WTC11 (cell line): Measurements from ENCODE around the gene LSM12. TPM values are rescaled to one million over a fixed set of nuclear protein-coding genes. Genes with fewer than 3 reads are reported as not detected.

ENCODE experiments used
- ATAC-seq: fragments of 200-7000 bp; cut with Tn5 transposase; 2 replicates; pipeline ENCODE4 v1.10.0; 2021; ENCODE audit warnings: mild to moderate bottlenecking, moderate library complexity
- CTCF ChIA-PET: fragments of 300-600 bp; sonication (Branson Sonifier 250); formaldehyde crosslinking; loops from one replicate; lab custom pipeline; 2021; ENCODE audit warnings: antibody characterized with exemption; lab: Charles Lee
- POLR2A ChIA-PET: fragments of 350-600 bp; sonication (Branson Sonifier 250); formaldehyde crosslinking; loops from one replicate; lab custom pipeline; 2021; ENCODE audit warnings: antibody characterized with exemption; lab: Charles Lee
- DNase-seq: peaks from one replicate; pipeline ENCODE4 v3.0.0; 2021; ENCODE audit warnings: low spot score
- H3K27ac Mint-ChIP-seq: 2 replicates; pipeline ENCODE4 v1.8.0; 2021; ENCODE audit warnings: mixed read lengths
- H3K27me3 Mint-ChIP-seq: 2 replicates; pipeline ENCODE4 v1.8.0; 2021; ENCODE audit warnings: low read depth, mild to moderate bottlenecking, moderate library complexity, mixed read lengths
- H3K36me3 Mint-ChIP-seq: 2 replicates; pipeline ENCODE4 v1.8.0; 2021; ENCODE audit warnings: mixed read lengths
- H3K4me1 Mint-ChIP-seq: 2 replicates; pipeline ENCODE4 v1.8.0; 2022; ENCODE audit warnings: mixed read lengths
- H3K4me3 Mint-ChIP-seq: 2 replicates; pipeline ENCODE4 v1.8.0; 2021; ENCODE audit warnings: mild to moderate bottlenecking, moderate library complexity, mixed read lengths
- H3K9me3 Mint-ChIP-seq: 2 replicates; pipeline ENCODE4 v1.8.0; 2021; ENCODE audit warnings: mixed read lengths
- CBFB ChIP-seq: sonication (generic); formaldehyde crosslinking; IDR thresholded peaks from 2 replicates; pipeline ENCODE4 v1.8.1; 2022; ENCODE audit warnings: mild to moderate bottlenecking, low read depth, missing genetic modification reagents
- CREB1 ChIP-seq: sonication (generic); formaldehyde crosslinking; IDR thresholded peaks from 2 replicates; pipeline ENCODE4 v1.8.0; 2023; ENCODE audit warnings: mild to moderate bottlenecking, missing genetic modification reagents
- CREM ChIP-seq: sonication (generic); formaldehyde crosslinking; IDR thresholded peaks from 2 replicates; pipeline ENCODE4 v1.8.1; 2022; ENCODE audit warnings: mild to moderate bottlenecking, missing genetic modification reagents, moderate library complexity
- FOXJ3 ChIP-seq: sonication (generic); formaldehyde crosslinking; IDR thresholded peaks from 2 replicates; pipeline ENCODE4 v1.9.0; 2021; ENCODE audit warnings: missing genetic modification reagents, mild to moderate bottlenecking, borderline replicate concordance
- FOXK1 ChIP-seq: sonication (generic); formaldehyde crosslinking; IDR thresholded peaks from 2 replicates; pipeline ENCODE4 v1.8.0; 2022; ENCODE audit warnings: mild to moderate bottlenecking, moderate library complexity, missing genetic modification reagents
- FOXP1 ChIP-seq: sonication (generic); formaldehyde crosslinking; IDR thresholded peaks from 2 replicates; pipeline ENCODE4 v1.8.0; 2022; ENCODE audit warnings: missing genetic modification reagents, mild to moderate bottlenecking, moderate library complexity, borderline replicate concordance
- IRF2 ChIP-seq: sonication (generic); formaldehyde crosslinking; IDR thresholded peaks from 2 replicates; pipeline ENCODE4 v1.8.0; 2022; ENCODE audit warnings: low read depth, missing genetic modification reagents, borderline replicate concordance
- NFE2L1 ChIP-seq: sonication (generic); formaldehyde crosslinking; IDR thresholded peaks from 2 replicates; pipeline ENCODE4 v1.8.1; 2023; ENCODE audit warnings: missing genetic modification reagents
- NR1H2 ChIP-seq: sonication (generic); formaldehyde crosslinking; IDR thresholded peaks from 2 replicates; pipeline ENCODE4 v1.9.0; 2021; ENCODE audit warnings: mild to moderate bottlenecking, moderate library complexity, missing genetic modification reagents
- NR2C2 ChIP-seq: sonication (generic); formaldehyde crosslinking; IDR thresholded peaks from 2 replicates; pipeline ENCODE4 v1.8.0; 2022; ENCODE audit warnings: mild to moderate bottlenecking, missing genetic modification reagents
- SMAD3 ChIP-seq: sonication (generic); formaldehyde crosslinking; IDR thresholded peaks from 2 replicates; pipeline ENCODE4 v1.8.0; 2022; ENCODE audit warnings: missing genetic modification reagents, mild to moderate bottlenecking, borderline replicate concordance
- SOX15 ChIP-seq: fragments of 250-450 bp; sonication (Bioruptor Pico); IDR thresholded peaks from 2 replicates; pipeline ENCODE4 v1.9.0; 2021; ENCODE audit warnings: mild to moderate bottlenecking
- SP1 ChIP-seq: sonication (generic); formaldehyde crosslinking; conservative IDR thresholded peaks from 2 replicates; pipeline ENCODE4 v1.8.1; 2022; ENCODE audit warnings: missing genetic modification reagents
- TEAD4 ChIP-seq: sonication (generic); formaldehyde crosslinking; IDR thresholded peaks from 2 replicates; pipeline ENCODE4 v1.8.0; 2022; ENCODE audit warnings: mild to moderate bottlenecking, missing genetic modification reagents
- ZBTB21 ChIP-seq: sonication (generic); formaldehyde crosslinking; IDR thresholded peaks from 2 replicates; pipeline ENCODE4 v1.8.1; 2023; ENCODE audit warnings: mild to moderate bottlenecking, missing genetic modification reagents, borderline replicate concordance
- ZNF396 ChIP-seq: fragments of 250-450 bp; sonication (Bioruptor Pico); IDR thresholded peaks from 2 replicates; pipeline ENCODE4 v1.8.0; 2021; ENCODE audit warnings: mild to moderate bottlenecking, moderate library complexity, borderline replicate concordance
- total RNA-seq: library from RNA; stranded (reverse); gene quantifications from 3 replicates; pipeline ENCODE4 v1.2.3, GENCODE V29; 2021
- TF ChIP-seq, protein P1 (sequence below): sonication (generic); formaldehyde crosslinking; IDR thresholded peaks from 2 replicates; pipeline ENCODE4 v1.8.1; 2023; ENCODE audit warnings: mild to moderate bottlenecking, missing genetic modification reagents, moderate library complexity
- TF ChIP-seq, protein P2 (sequence below): sonication (generic); formaldehyde crosslinking; IDR thresholded peaks from 2 replicates; pipeline ENCODE4 v1.8.0; 2022; ENCODE audit warnings: mild to moderate bottlenecking, missing genetic modification reagents
- TF ChIP-seq, protein P3 (sequence below): sonication (generic); formaldehyde crosslinking; IDR thresholded peaks from 2 replicates; pipeline ENCODE4 v1.8.1; 2023; ENCODE audit warnings: mild to moderate bottlenecking, missing genetic modification reagents, moderate library complexity
- TF ChIP-seq, protein P4 (sequence below): fragments of 250-450 bp; sonication (Bioruptor Pico); IDR thresholded peaks from 2 replicates; pipeline ENCODE4 v1.8.0; 2021; ENCODE audit warnings: mild to moderate bottlenecking
- TF ChIP-seq, protein P5 (sequence below): fragments of 200-600 bp; IDR thresholded peaks from 2 replicates; pipeline ENCODE4 v1.8.0; 2022; ENCODE audit warnings: antibody characterized with exemption
- TF ChIP-seq, protein P6 (sequence below): sonication (generic); formaldehyde crosslinking; IDR thresholded peaks from 2 replicates; pipeline ENCODE4 v1.8.1; 2022; ENCODE audit warnings: mild to moderate bottlenecking, missing genetic modification reagents, moderate library complexity, borderline replicate concordance
- TF ChIP-seq, protein P7 (sequence below): sonication (generic); formaldehyde crosslinking; IDR thresholded peaks from 2 replicates; pipeline ENCODE4 v1.8.1; 2023; ENCODE audit warnings: mild to moderate bottlenecking, missing genetic modification reagents

The LSM12 gene
- total RNA-seq, 1 experiment from 2014 or later, result 102 TPM

DNA sequence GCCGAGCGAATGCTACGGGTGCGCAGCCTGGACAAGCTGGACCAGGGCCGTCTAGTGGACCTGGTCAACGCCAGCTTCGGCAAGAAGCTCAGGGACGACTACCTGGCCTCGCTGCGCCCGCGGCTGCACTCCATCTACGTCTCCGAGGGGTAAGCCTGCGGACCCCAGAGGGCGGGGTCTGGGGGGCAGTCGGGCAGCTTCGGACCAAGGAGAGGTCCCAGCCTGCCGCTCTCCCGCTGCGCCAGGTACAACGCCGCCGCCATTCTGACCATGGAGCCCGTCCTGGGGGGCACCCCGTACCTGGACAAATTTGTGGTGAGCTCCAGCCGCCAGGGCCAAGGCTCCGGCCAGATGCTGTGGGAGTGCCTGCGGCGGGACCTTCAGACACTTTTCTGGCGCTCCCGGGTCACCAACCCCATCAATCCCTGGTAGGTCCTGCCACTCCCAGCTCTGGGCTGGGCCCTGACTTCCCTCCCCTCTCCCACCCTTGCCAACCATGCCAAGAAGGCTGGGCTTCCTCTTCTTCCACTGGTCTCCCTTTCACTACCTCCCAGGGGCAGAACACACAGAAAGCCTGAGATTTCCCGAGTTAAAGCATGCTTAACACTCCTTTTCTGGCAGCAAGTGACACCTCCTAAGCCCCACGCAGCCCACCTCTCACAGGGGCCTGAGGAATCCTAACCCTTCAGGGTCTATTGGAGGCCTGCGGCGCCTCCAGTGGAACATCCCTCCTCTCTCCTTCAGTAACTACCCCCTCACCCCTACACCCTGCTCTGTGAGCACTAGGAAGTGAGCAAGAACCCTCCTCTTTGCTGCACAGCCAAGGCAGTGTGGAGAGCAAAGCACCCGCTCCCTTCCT is 58.9 kb downstream of the LSM12 start:
- Mint-ChIP-seq H3K4me3 (peak overlapping the region; percentile 92), H3K36me3 (peaks cover 10% of the 10 kb centered on the region; the same call in 1 of the 2 replicates), H3K27me3 (peaks cover 23% of the 10 kb centered on the region), H3K27ac (peak overlapping the region; percentile 72; the same call in 1 of the 2 replicates), H3K9me3 (no peaks in the 10 kb centered on the region), H3K4me1 (peaks cover 17% of the 10 kb centered on the region)
- POLR2A ChIA-PET, result interaction anchor here (1.4 kb wide), 1 partner anchor 215 kb away, joined by 3 read pairs; no protein-coding TSS in a partner anchor
- DNase-seq (no peak), ATAC-seq (peak; percentile 0)
- TF ChIP-seq, protein P1, sequence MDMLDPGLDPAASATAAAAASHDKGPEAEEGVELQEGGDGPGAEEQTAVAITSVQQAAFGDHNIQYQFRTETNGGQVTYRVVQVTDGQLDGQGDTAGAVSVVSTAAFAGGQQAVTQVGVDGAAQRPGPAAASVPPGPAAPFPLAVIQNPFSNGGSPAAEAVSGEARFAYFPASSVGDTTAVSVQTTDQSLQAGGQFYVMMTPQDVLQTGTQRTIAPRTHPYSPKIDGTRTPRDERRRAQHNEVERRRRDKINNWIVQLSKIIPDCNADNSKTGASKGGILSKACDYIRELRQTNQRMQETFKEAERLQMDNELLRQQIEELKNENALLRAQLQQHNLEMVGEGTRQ (CRISPR knock-in tag), result peak; percentile 15; the same call in 1 of the 2 replicates
- TF ChIP-seq SMAD3 (CRISPR knock-in tag), result 0 out of 2 replicates have a peak, but pooled peaks have one; percentile 27
- TF ChIP-seq CREM, result peak; percentile 48; the same call in 1 of the 2 replicates
- 0 out of 2 replicates have a peak, but pooled peaks have one; percentile 34 for TF ChIP-seq CBFB
- TF ChIP-seq, protein P2, sequence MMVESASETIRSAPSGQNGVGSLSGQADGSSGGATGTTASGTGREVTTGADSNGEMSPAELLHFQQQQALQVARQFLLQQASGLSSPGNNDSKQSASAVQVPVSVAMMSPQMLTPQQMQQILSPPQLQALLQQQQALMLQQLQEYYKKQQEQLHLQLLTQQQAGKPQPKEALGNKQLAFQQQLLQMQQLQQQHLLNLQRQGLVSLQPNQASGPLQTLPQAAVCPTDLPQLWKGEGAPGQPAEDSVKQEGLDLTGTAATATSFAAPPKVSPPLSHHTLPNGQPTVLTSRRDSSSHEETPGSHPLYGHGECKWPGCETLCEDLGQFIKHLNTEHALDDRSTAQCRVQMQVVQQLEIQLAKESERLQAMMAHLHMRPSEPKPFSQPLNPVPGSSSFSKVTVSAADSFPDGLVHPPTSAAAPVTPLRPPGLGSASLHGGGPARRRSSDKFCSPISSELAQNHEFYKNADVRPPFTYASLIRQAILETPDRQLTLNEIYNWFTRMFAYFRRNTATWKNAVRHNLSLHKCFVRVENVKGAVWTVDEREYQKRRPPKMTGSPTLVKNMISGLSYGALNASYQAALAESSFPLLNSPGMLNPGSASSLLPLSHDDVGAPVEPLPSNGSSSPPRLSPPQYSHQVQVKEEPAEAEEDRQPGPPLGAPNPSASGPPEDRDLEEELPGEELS (CRISPR knock-in tag), result no peak
- CTCF ChIA-PET, result interaction anchor here (0.7 to 7.0 kb wide), 22 partner anchors 10 to 338 kb away, joined by 3 to 74 read pairs (median 7); partner anchors contain the start of genes GRN, HDAC5, MPP2 and PPY

DNA sequence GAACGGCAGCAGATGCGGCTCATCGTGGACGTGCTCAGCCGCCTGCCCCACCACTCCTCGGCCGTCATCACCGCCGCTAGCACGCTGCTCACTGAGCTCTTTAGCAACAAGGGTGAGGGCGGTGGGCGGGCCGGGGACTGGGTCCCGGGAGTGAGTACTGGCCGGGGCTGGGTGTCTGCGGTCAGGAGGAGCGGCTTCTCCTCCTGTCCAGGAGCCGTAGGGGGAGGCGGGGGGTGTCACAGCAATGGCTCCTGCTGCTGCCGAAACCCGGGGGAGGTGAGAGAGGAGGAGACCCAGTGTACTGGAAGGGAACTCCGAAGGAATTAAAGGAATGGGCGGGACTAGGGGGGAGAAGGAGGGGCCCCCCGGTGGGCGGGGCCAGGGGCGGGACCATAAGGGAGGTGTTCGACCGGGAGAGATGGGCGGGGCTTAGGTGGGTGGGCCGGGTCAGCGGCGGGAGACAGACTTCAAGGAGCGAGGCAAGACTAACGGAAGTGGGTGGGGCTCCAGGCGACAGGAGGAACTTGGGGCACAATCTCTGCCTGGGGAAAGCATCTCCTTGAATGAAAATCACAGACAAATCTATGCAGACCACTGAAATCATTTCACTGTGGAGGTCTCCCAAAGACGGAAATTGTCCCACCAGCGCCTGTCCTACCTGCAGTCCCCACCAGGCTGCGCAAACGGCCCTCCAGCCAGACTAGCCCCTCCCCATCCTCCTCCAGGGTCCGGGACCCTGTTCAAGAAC is 59.7 kb downstream of the LSM12 start:
- ATAC-seq, result peak; percentile 62
- POLR2A ChIA-PET, result interaction anchor here (0.6 to 1.5 kb wide), 6 partner anchors 12 to 216 kb away, joined by 3 to 4 read pairs (median 3); no protein-coding TSS in a partner anchor
- Mint-ChIP-seq H3K36me3 (peaks cover 10% of the 10 kb centered on the region; the same call in 1 of the 2 replicates), H3K27ac (peak overlapping the region; percentile 83), H3K27me3 (peaks cover 23% of the 10 kb centered on the region), H3K4me1 (peaks cover 17% of the 10 kb centered on the region), H3K9me3 (no peaks in the 10 kb centered on the region), H3K4me3 (peak overlapping the region; percentile 92)
- peak; percentile 100 for DNase-seq
- CTCF ChIA-PET, result interaction anchor here (0.5 to 7.0 kb wide), 32 partner anchors 20 to 339 kb away, joined by 3 to 74 read pairs (median 4); partner anchors contain the start of genes GRN, HDAC5, MPP2 and PPY
- TF ChIP-seq FOXP1 (CRISPR knock-in tag), result no peak
- TF ChIP-seq NR1H2 (CRISPR knock-in tag), result no peak
- TF ChIP-seq, protein P3, sequence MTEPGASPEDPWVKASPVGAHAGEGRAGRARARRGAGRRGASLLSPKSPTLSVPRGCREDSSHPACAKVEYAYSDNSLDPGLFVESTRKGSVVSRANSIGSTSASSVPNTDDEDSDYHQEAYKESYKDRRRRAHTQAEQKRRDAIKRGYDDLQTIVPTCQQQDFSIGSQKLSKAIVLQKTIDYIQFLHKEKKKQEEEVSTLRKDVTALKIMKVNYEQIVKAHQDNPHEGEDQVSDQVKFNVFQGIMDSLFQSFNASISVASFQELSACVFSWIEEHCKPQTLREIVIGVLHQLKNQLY, result no peak
- TF ChIP-seq, protein P4, sequence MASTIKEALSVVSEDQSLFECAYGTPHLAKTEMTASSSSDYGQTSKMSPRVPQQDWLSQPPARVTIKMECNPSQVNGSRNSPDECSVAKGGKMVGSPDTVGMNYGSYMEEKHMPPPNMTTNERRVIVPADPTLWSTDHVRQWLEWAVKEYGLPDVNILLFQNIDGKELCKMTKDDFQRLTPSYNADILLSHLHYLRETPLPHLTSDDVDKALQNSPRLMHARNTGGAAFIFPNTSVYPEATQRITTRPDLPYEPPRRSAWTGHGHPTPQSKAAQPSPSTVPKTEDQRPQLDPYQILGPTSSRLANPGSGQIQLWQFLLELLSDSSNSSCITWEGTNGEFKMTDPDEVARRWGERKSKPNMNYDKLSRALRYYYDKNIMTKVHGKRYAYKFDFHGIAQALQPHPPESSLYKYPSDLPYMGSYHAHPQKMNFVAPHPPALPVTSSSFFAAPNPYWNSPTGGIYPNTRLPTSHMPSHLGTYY (CRISPR knock-in tag), result no peak
- TF ChIP-seq, protein P5, sequence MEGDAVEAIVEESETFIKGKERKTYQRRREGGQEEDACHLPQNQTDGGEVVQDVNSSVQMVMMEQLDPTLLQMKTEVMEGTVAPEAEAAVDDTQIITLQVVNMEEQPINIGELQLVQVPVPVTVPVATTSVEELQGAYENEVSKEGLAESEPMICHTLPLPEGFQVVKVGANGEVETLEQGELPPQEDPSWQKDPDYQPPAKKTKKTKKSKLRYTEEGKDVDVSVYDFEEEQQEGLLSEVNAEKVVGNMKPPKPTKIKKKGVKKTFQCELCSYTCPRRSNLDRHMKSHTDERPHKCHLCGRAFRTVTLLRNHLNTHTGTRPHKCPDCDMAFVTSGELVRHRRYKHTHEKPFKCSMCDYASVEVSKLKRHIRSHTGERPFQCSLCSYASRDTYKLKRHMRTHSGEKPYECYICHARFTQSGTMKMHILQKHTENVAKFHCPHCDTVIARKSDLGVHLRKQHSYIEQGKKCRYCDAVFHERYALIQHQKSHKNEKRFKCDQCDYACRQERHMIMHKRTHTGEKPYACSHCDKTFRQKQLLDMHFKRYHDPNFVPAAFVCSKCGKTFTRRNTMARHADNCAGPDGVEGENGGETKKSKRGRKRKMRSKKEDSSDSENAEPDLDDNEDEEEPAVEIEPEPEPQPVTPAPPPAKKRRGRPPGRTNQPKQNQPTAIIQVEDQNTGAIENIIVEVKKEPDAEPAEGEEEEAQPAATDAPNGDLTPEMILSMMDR, result peak; percentile 50
- TF ChIP-seq NFE2L1, result no peak
- TF ChIP-seq NR2C2 (CRISPR knock-in tag), result no peak
- TF ChIP-seq SP1 (CRISPR knock-in tag), result peak; percentile 43; the same call in 1 of the 2 replicates
- no peak for TF ChIP-seq IRF2
- no peak for TF ChIP-seq SOX15 (CRISPR knock-in tag)
- TF ChIP-seq FOXK1 (CRISPR knock-in tag), result peak; percentile 62; the same call in 1 of the 2 replicates
- no peak for TF ChIP-seq ZNF396
- TF ChIP-seq, protein P6, sequence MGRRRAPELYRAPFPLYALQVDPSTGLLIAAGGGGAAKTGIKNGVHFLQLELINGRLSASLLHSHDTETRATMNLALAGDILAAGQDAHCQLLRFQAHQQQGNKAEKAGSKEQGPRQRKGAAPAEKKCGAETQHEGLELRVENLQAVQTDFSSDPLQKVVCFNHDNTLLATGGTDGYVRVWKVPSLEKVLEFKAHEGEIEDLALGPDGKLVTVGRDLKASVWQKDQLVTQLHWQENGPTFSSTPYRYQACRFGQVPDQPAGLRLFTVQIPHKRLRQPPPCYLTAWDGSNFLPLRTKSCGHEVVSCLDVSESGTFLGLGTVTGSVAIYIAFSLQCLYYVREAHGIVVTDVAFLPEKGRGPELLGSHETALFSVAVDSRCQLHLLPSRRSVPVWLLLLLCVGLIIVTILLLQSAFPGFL (CRISPR knock-in tag), result no peak
- no peak for TF ChIP-seq TEAD4 (CRISPR knock-in tag)
- TF ChIP-seq FOXJ3 (CRISPR knock-in tag), result no peak
- no peak for TF ChIP-seq CREB1 (CRISPR knock-in tag)
- TF ChIP-seq, protein P7, sequence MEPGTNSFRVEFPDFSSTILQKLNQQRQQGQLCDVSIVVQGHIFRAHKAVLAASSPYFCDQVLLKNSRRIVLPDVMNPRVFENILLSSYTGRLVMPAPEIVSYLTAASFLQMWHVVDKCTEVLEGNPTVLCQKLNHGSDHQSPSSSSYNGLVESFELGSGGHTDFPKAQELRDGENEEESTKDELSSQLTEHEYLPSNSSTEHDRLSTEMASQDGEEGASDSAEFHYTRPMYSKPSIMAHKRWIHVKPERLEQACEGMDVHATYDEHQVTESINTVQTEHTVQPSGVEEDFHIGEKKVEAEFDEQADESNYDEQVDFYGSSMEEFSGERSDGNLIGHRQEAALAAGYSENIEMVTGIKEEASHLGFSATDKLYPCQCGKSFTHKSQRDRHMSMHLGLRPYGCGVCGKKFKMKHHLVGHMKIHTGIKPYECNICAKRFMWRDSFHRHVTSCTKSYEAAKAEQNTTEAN (CRISPR knock-in tag), result no peak
- TF ChIP-seq ZBTB21 (CRISPR knock-in tag), result no peak
